Large intestine (tissue), 3 donors: Measurements from ENCODE around the gene POLA2. TPM values are rescaled to one million over a fixed set of nuclear protein-coding genes. Genes with fewer than 3 reads are reported as not detected.

Experiments
- DNase-seq, 2 donors: peaks; one replicate each; pipeline versions ENCODE4 v3.0.0 to v3.0.0-alpha.2; 2013
- H3K27ac ChIP-seq: one replicate; pipeline ENCODE4 v1.5.1; 2013; ENCODE audit warnings: low read length
- H3K27me3 ChIP-seq: 2 replicates; pipeline ENCODE4 v1.6.1; 2013; ENCODE audit warnings: low read length; ENCODE audit not compliant: control insufficient read depth, insufficient read depth
- H3K36me3 ChIP-seq: 2 replicates; pipeline ENCODE4 v1.6.1; 2013; ENCODE audit warnings: low read length; ENCODE audit not compliant: control insufficient read depth, insufficient read depth
- H3K4me1 ChIP-seq: one replicate; pipeline ENCODE4 v1.6.1; 2013; ENCODE audit warnings: low read length; ENCODE audit not compliant: control insufficient read depth, insufficient read depth
- H3K4me3 ChIP-seq: one replicate; pipeline ENCODE4 v1.5.1; 2013; ENCODE audit warnings: low read length
- H3K9me3 ChIP-seq: one replicate; pipeline ENCODE4 v1.6.1; 2013; ENCODE audit warnings: mild to moderate bottlenecking, low read depth, low read length, moderate library complexity; ENCODE audit not compliant: control insufficient read depth
- WGBS: methylation state at CpG from one replicate; pipeline ENCODE4 v1.1.5; 2013; ENCODE audit warnings: low lambda C conversion rate; ENCODE audit not compliant: insufficient coverage; 5-methylcytosine and 5-hydroxymethylcytosine counted together
- polyA plus RNA-seq: library from polyadenylated mRNA; unstranded; fragments of 120-200 nt; gene quantifications from one replicate; pipeline ENCODE4 v1.2.1, GENCODE V29; 2013

The POLA2 gene
- polyA plus RNA-seq, 1 donor: 13.6 TPM

DNA sequence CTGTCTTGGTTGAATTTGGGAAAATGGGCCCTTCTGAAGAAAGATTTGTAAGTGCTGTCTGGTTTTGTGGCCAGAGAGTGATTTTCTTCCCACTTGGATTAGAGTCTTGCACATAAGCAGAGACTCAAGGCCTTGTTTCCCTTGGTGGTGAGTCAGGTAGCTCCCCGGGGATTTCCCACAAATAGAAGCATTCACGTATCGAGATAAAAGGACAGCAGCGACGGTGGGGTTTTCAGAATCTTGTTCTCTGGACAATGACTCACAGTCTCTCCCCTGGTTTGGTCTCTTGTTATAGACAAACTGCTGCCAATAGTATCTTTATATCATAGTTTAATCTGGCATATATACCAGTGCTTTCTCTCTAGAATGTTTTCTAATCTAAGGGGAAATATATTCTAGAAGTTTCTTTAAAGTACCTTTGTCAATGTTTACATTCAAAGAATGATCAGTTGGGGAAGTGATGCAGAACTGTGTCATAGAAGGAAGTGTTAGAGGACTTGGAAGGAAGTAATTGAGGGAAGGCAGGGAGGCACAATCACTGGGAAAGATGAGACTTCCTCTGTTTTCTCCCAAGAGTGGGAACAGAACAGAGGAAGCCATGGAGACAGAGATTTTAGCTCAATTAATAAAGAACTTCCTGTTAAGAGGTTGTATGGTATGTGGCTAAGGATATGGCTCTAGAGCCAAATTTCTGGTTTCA, 18.1 kb downstream of the POLA2 start:
- Histone ChIP-seq H3K27ac (peak overlapping the region; percentile 52), H3K9me3 (no peaks in the 10 kb centered on the region), H3K4me1 (peaks cover 39% of the 10 kb centered on the region), H3K36me3 (peaks cover 24% of the 10 kb centered on the region), H3K27me3 (no peaks in the 10 kb centered on the region), H3K4me3 (no peak overlapping the region)
- peak; percentile 58 to 74 for DNase-seq
- WGBS: no CpG with 5 or more reads among the region's 5 CpGs

DNA sequence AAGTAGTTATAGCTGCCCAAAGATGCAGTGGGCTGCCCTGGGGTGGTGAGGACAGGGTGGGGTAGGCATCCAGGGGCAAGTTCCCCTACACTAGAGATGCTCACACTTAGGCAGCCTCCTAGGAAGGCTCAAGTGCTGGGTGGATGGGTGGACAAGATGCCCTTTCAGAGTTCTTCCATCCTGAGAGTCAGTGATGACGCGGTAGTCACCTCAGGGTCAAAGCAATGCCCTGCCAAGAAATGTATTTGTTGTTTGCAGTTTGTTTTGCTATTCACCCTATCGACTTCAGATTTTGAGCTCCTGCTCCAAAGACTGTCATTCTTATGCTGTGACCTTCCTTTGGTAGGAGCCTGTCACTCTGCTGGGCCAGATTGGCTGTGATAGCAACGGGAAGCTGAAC, 18.9 kb downstream of the POLA2 start:
- Histone ChIP-seq H3K4me3 (no peak overlapping the region), H3K27me3 (no peaks in the 10 kb centered on the region), H3K4me1 (peaks cover 37% of the 10 kb centered on the region), H3K27ac (peak overlapping the region; percentile 52), H3K9me3 (no peaks in the 10 kb centered on the region), H3K36me3 (peaks cover 24% of the 10 kb centered on the region)
- DNase-seq: no peak
- WGBS: no CpG with 5 or more reads among the region's 4 CpGs

DNA sequence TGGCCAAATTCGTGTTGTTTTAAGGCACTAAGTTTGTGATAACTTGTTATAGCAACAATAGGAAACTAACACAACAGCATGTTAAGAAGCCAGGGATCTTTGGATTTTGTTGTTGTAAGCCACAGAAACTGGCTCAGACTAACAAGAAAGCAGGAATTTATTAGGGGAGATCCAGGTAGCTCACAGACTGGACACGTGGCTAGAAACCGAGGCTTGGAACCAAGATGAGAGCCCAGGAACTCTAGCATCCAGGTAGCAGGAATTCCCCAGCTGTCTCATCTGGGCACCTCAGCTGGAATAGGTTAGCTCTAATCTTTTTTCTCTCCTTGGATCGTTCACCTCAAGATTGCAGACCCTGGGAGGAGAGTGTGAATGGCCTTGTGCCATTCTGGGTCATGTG, 24.9 kb downstream of the POLA2 start:
- no CpG with 5 or more reads among the region's 4 CpGs for WGBS
- Histone ChIP-seq H3K27ac (no peak overlapping the region), H3K4me3 (no peak overlapping the region), H3K27me3 (no peaks in the 10 kb centered on the region), H3K36me3 (peaks cover 19% of the 10 kb centered on the region), H3K9me3 (no peaks in the 10 kb centered on the region), H3K4me1 (peaks cover 9% of the 10 kb centered on the region)
- DNase-seq: no peak

DNA sequence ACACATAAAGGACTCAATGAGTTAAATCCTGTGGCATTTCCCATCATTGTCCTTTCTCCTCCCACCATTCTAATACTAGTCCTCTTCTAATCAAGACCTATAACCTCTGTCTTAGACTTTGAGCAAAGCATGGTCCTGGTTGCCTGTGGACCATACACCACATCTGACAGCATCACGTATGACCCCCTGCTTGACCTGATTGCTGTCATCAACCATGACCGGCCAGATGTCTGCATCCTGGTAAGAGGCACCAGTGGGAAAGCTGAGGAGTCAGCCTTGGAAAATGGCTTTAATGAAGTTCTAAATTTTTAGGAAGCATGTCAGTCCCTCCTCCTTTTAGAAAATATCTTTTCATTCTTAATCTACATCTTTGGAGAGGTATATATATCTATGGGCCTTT, 25.8 kb downstream of the POLA2 start:
- Histone ChIP-seq H3K4me1 (peaks cover 13% of the 10 kb centered on the region), H3K27ac (no peak overlapping the region), H3K27me3 (no peaks in the 10 kb centered on the region), H3K36me3 (peaks cover 10% of the 10 kb centered on the region), H3K9me3 (no peaks in the 10 kb centered on the region), H3K4me3 (no peak overlapping the region)
- no peak for DNase-seq
- no CpG with 5 or more reads among the region's 2 CpGs for WGBS

DNA sequence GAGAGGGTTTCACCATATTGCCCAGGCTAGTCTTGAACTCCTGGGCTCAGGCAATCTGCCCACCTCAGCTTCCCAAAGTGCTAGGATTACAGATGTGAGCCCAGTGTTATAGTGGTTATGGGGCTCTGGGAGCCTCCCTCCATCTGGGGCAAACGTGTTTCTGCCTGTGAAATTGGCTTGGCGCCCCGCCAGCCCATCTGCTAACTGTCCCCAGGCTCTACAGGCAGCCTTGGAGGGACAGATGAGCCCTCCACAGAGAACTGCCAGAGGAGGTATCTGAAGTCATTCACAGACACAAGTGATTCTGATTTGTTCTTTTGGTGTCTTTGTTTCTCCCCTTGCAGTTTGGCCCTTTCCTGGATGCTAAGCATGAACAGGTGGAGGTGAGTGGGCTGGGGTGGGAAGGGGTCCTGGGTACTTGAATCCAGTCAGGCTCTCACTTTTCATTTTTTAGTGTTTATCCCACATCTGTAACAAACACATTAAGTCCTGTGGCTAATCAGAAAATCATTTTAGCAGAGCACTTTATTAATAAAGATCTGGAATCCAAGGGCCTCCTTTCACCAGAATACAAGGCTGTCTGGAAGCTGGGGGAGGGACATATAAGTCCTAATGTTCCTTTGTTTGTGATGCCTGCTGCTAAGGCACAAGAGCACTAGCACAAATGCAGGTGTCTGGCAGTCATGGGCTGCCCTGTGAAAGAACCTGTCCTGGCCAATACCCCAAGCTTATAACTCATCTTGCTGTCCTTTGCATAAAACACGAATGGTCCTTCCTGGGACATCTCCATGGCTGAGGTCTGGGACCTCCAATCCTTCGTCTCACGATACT, 27.2 kb downstream of the POLA2 start:
- no peaks in the 10 kb centered on the region for H3K27me3 ChIP-seq
- WGBS: 82% methylated on average over 3 of the region's 6 CpGs
- no peak overlapping the region for H3K27ac ChIP-seq
- H3K4me1 ChIP-seq: peaks cover 22% of the 10 kb centered on the region
- no peaks in the 10 kb centered on the region for H3K9me3 ChIP-seq
- H3K4me3 ChIP-seq: no peak overlapping the region
- peak in 1 of 2 donors; percentile 5 for DNase-seq
- peaks cover 8% of the 10 kb centered on the region for H3K36me3 ChIP-seq

DNA sequence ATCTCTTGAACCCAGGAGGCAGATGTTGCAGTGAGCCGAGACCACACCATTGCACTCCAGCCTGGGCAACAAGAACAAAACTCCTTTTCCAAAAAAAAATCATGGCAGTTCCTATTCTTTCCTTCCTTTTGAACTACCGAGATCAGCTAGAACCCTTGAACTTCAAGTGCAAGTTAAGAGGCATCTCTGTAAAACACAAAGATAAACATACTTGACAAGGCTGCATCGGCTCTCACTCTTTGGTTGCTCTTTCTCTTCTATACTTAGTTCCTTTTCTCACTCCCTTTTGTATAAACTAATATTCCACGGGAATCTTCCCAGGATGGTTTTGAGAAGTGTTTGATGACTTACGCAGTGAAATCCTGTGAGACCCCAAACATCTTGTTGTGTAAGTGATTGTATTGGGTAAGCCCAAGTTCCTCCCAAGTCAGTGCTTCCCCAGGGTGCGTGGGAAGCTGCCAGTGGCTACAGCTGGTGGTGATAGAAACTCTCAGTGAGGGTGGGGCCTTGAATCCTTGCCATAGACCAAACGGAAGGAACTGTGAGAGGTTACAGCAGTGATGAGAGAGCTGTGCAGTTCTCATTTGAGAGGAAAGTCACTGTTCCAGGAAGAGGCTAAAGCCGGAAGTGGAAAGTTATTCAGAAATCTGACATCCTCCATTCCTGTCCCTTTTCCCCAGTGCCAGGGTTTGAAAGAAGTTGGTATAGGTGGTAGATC, 28.8 kb downstream of the POLA2 start:
- WGBS: 83% methylated on average over 2 of the region's 8 CpGs
- Histone ChIP-seq H3K4me3 (no peak overlapping the region), H3K36me3 (peaks cover 22% of the 10 kb centered on the region), H3K27ac (peak overlapping the region; percentile 66), H3K9me3 (no peaks in the 10 kb centered on the region), H3K27me3 (no peaks in the 10 kb centered on the region), H3K4me1 (peaks cover 25% of the 10 kb centered on the region)
- peak in 1 of 2 donors; percentile 66 for DNase-seq

DNA sequence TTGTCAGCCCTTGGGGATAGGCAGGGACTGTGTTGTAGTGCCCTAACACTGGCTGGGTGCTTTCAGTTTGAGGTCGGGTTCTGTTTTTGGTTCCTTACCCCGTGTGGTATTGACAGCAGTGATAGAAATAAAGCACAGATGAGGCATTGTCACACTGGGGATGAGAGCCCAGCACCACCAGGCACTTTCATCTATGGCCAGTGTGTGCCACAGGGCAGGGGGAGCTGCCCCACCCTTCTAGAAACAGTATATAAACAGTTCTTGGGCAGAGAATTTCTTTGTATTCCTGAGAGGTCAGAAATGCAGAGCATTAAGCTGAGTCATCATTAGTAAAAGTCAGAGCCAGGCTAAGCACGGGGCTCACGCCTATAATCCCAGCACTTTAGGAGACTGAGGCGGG, 29.9 kb downstream of the POLA2 start:
- no CpG with 5 or more reads among the region's 5 CpGs for WGBS
- Histone ChIP-seq H3K4me3 (no peak overlapping the region), H3K27me3 (no peaks in the 10 kb centered on the region), H3K4me1 (peaks cover 23% of the 10 kb centered on the region), H3K9me3 (no peaks in the 10 kb centered on the region), H3K27ac (peak overlapping the region; percentile 66), H3K36me3 (peaks cover 30% of the 10 kb centered on the region)
- DNase-seq: no peak

DNA sequence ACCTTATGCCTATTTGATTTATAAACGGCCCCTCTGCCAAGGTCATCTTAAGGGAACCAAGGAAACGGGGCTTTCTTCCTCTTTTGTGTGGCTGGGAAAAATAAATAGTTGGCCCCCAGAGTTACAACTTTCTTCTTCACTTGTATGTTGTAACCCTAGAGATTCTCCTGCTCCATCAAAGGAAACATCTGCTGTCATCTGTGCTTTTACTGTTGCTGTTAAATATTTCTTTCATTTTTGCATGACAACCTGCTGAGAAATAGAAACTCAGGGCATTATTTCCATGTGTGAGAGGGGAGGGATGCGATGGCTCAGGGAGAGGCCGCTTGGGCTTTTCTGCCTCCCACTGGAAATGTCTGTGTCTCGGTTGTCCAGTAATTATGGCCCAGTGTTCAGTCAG, 31.1 kb downstream of the POLA2 start:
- H3K4me3 ChIP-seq: no peak overlapping the region
- WGBS: no CpG with 5 or more reads among the region's 5 CpGs
- peak overlapping the region; percentile 66 for H3K27ac ChIP-seq
- peaks cover 34% of the 10 kb centered on the region for H3K36me3 ChIP-seq
- DNase-seq: no peak
- H3K27me3 ChIP-seq: no peaks in the 10 kb centered on the region
- H3K9me3 ChIP-seq: no peaks in the 10 kb centered on the region
- peaks cover 24% of the 10 kb centered on the region for H3K4me1 ChIP-seq

DNA sequence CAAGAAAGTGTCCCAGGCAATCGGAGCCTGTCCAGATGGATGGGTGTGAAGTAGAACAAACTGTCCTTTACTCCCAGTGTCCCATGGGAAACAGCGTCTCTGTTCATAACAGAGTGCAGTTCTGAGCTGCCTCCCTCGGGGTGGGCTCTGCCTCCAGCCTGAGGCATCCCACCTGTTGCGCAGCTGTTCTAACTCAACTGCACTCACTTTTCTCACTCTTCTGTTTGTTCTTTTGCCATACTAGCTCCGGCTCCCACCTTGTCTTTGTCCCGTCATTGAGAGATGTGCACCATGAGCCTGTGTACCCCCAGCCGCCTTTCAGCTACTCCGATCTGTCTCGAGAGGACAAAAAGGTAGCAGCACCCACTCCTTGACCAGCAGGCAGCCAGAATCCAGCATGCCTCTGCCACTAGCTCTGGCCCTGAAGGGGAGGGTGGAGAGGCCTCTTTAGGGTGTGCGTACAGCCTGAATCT, 32.2 kb downstream of the POLA2 start:
- Histone ChIP-seq H3K9me3 (no peaks in the 10 kb centered on the region), H3K27ac (peak overlapping the region; percentile 39), H3K36me3 (peaks cover 38% of the 10 kb centered on the region), H3K27me3 (no peaks in the 10 kb centered on the region), H3K4me3 (no peak overlapping the region), H3K4me1 (peaks cover 32% of the 10 kb centered on the region)
- WGBS: no CpG with 5 or more reads among the region's 10 CpGs
- peak in 1 of 2 donors; percentile 22 for DNase-seq

DNA sequence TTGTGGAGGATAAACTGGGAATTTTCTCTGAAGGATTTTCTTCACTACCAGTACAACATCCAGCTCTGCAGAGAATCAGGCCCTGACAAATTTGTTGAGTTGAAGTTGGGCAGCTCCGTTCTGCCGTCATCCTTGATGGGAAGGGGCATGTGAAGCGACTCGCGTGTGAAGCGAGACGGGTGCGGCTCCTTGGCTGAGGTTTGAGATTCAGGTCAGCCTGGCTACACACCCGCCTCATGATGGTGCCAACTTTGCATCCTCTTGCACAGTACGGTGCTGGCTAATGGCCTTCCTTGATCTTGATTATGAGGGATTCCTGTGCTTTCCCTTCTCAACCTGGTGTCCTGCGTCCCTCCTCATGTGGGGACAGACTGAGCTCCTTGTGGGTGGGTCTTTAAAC, 33.2 kb downstream of the POLA2 start:
- no peak for DNase-seq
- Histone ChIP-seq H3K4me3 (no peak overlapping the region), H3K4me1 (peaks cover 36% of the 10 kb centered on the region), H3K27ac (peak overlapping the region; percentile 39), H3K36me3 (peaks cover 33% of the 10 kb centered on the region), H3K9me3 (no peaks in the 10 kb centered on the region), H3K27me3 (no peaks in the 10 kb centered on the region)
- WGBS: no CpG with 5 or more reads among the region's 11 CpGs
